ENCODE data around the gene ATP2C2.

Gene ATP2C2

DNA sequence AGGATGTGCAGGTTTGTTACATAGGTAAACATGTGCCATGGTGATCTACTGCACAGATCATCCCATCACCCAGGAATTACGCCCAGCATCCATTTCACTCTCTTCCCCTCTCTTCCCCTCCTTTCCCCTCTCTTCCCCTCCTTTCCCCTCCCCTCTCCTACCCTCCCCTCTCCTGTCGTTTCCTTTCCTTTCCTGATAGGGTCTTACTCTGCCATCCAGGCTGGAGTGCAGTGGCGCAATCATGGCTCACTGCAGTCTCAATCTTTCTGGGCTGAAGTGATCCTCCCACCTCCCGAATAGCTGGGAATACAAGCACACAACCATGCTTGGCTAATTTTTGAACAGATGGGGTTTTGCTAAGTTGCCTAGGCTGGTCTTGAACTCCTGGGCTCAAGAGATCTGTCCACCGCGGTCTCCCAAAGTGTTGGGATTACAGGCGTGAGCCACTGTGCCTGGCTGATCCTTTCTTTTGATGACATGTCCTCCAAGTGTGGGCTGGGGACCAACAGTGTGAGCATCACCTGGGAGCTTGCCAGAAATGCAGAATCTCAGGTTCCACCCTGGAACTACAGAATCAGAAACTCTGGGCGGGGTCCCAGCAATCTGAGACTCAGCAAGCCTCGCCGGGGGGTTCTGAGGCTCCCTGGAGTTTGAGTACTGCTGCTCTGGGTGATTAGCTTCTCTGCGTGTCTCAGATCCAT is 10.8 kb downstream of the ATP2C2 start:
- H4K20me1 ChIP-seq (ENCODE audit: low read depth, low read length), result no peaks in the 10 kb centered on the region
- no peaks in the 10 kb centered on the region for H3K9me3 ChIP-seq (ENCODE audit: insufficient read depth, low read length)
- no peaks in the 10 kb centered on the region for H3K36me3 ChIP-seq (ENCODE audit: low read length)
- H3K4me3 ChIP-seq (ENCODE audit: insufficient read depth, low read length, poor library complexity, severe bottlenecking), result no peak overlapping the region
- no peak overlapping the region for H2AFZ ChIP-seq (ENCODE audit: low read depth, low read length, severe bottlenecking)
- H3K27ac ChIP-seq (ENCODE audit: low read depth, low read length), result no peak overlapping the region
- no peak overlapping the region for H3K4me2 ChIP-seq (ENCODE audit: low read depth, low read length, poor library complexity, severe bottlenecking)
- H3K27me3 ChIP-seq (ENCODE audit: low read length), result no peaks in the 10 kb centered on the region
- H3K79me2 ChIP-seq (ENCODE audit: insufficient read depth, low read length), result no peaks in the 10 kb centered on the region
- no peaks in the 10 kb centered on the region for H3F3A ChIP-seq (ENCODE audit: insufficient read depth)
- H3K9ac ChIP-seq (ENCODE audit: low read length), result no peak overlapping the region
- TF ChIP-seq, protein P1, sequence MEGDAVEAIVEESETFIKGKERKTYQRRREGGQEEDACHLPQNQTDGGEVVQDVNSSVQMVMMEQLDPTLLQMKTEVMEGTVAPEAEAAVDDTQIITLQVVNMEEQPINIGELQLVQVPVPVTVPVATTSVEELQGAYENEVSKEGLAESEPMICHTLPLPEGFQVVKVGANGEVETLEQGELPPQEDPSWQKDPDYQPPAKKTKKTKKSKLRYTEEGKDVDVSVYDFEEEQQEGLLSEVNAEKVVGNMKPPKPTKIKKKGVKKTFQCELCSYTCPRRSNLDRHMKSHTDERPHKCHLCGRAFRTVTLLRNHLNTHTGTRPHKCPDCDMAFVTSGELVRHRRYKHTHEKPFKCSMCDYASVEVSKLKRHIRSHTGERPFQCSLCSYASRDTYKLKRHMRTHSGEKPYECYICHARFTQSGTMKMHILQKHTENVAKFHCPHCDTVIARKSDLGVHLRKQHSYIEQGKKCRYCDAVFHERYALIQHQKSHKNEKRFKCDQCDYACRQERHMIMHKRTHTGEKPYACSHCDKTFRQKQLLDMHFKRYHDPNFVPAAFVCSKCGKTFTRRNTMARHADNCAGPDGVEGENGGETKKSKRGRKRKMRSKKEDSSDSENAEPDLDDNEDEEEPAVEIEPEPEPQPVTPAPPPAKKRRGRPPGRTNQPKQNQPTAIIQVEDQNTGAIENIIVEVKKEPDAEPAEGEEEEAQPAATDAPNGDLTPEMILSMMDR (IDR thresholded peaks at IDR 0.05; ENCODE audit: insufficient read depth, low read length, poor library complexity, severe bottlenecking), result no peak
- no peak for TF ChIP-seq EZH2phosphoT487 (conservative IDR thresholded peaks at IDR 0.05; ENCODE audit: low read length)
- no peaks in the 10 kb centered on the region for H3K9me2 ChIP-seq (replicated peaks; ENCODE audit: insufficient read depth, low read length)

DNA sequence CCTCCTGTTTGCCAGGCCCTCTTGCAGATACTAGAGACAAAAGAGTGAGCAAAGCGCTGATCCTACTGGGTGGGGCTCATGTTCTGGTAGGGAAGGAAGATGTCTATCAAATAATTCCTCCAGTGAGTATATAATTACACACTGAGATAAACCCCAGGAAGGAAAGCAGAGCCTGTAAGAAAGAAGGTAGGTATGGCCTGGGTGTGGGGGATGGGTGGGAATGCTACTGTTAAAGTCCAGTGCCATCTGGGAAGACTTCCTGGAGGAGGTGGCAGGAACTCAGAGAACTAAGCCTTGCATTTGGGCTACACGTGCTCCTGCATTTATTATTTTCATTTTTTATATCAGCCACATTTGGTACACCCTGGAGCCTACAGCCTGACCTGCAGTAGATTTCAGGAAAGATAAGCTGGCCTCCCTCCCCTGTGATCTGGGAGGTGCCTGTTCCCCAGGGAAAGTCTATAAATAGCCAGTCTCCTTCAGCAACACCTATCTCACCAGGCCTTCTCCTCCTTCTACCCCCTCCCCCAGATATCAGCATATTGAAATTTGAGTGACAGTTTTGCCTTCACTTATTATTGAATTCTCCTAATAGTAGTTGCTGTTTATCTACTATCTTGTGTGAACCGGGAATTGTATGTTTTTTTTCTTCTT is 11.5 kb downstream of the ATP2C2 start:
- Histone ChIP-seq H3K9ac (ENCODE audit: low read length) (no peak overlapping the region), H3K4me3 (ENCODE audit: insufficient read depth, low read length, poor library complexity, severe bottlenecking) (no peak overlapping the region), H3K79me2 (ENCODE audit: insufficient read depth, low read length) (no peaks in the 10 kb centered on the region), H3K4me2 (ENCODE audit: low read depth, low read length, poor library complexity, severe bottlenecking) (no peak overlapping the region), H3K27ac (ENCODE audit: low read depth, low read length) (no peak overlapping the region), H3K9me2 (replicated peaks; ENCODE audit: insufficient read depth, low read length) (no peaks in the 10 kb centered on the region), H3K9me3 (ENCODE audit: insufficient read depth, low read length) (no peaks in the 10 kb centered on the region), H4K20me1 (ENCODE audit: low read depth, low read length) (no peaks in the 10 kb centered on the region), H3K36me3 (ENCODE audit: low read length) (no peaks in the 10 kb centered on the region), H3K27me3 (ENCODE audit: low read length) (no peaks in the 10 kb centered on the region), H2AFZ (ENCODE audit: low read depth, low read length, severe bottlenecking) (no peak overlapping the region), H3F3A (ENCODE audit: insufficient read depth) (no peaks in the 10 kb centered on the region)
- no peak for TF ChIP-seq EZH2phosphoT487 (conservative IDR thresholded peaks at IDR 0.05; ENCODE audit: low read length)
- TF ChIP-seq, protein P1 (IDR thresholded peaks at IDR 0.05; ENCODE audit: insufficient read depth, low read length, poor library complexity, severe bottlenecking), result no peak

DNA sequence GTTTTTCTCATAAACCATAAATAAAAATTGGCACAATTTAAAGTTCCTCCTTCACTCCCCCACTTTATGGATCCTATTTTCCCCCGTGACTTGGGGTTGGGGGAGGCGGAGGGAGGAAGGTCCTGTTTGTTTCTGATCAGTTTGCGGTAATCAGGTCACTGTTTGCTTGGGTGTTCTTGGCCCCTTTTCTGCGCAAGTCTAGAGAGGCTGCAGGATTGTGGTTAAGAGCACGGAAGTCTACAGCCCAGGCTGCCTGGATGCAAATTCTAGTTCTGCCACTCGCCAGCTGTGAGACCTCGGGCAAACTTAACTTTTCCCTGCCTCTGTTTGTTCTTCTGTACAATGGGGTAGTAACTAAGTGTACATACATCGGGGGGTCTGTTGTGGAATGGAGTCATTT is 12.1 kb downstream of the ATP2C2 start:
- H3K27me3 ChIP-seq (ENCODE audit: low read length), result no peaks in the 10 kb centered on the region
- H3F3A ChIP-seq (ENCODE audit: insufficient read depth), result no peaks in the 10 kb centered on the region
- H3K27ac ChIP-seq (ENCODE audit: low read depth, low read length), result no peak overlapping the region
- no peaks in the 10 kb centered on the region for H4K20me1 ChIP-seq (ENCODE audit: low read depth, low read length)
- H3K9ac ChIP-seq (ENCODE audit: low read length), result no peak overlapping the region
- H3K9me3 ChIP-seq (ENCODE audit: insufficient read depth, low read length), result no peaks in the 10 kb centered on the region
- no peaks in the 10 kb centered on the region for H3K36me3 ChIP-seq (ENCODE audit: low read length)
- no peak overlapping the region for H3K4me3 ChIP-seq (ENCODE audit: insufficient read depth, low read length, poor library complexity, severe bottlenecking)
- H3K9me2 ChIP-seq (replicated peaks; ENCODE audit: insufficient read depth, low read length), result no peaks in the 10 kb centered on the region
- TF ChIP-seq, protein P1 (IDR thresholded peaks at IDR 0.05; ENCODE audit: insufficient read depth, low read length, poor library complexity, severe bottlenecking), result no peak
- no peak for TF ChIP-seq EZH2phosphoT487 (conservative IDR thresholded peaks at IDR 0.05; ENCODE audit: low read length)
- no peak overlapping the region for H3K4me2 ChIP-seq (ENCODE audit: low read depth, low read length, poor library complexity, severe bottlenecking)
- no peak overlapping the region for H2AFZ ChIP-seq (ENCODE audit: low read depth, low read length, severe bottlenecking)
- H3K79me2 ChIP-seq (ENCODE audit: insufficient read depth, low read length), result no peaks in the 10 kb centered on the region

Measured in SU-DHL-6 (cell line).